GM19455 (cell line): Measurements from ENCODE around the gene UBE2O.

Experiments used
- ATAC-seq: cut with Tn5 transposase; IDR thresholded peaks from one replicate; pipeline ENCODE4 v1.9.1; 2021; ENCODE audit not compliant: unreplicated experiment

The UBE2O gene

GRCh38 chr17:76487451-76488192 lies 34.7 kb upstream of the UBE2O start:
- ATAC-seq, result no peak

- ATAC-seq, result no peak
These were observed 32.6 kb upstream of the UBE2O start for GRCh38 chr17:76485569-76485968.

GRCh38 chr17:76484228-76484725 lies 31.3 kb upstream of the UBE2O start:
- ATAC-seq, result no peak

DNA sequence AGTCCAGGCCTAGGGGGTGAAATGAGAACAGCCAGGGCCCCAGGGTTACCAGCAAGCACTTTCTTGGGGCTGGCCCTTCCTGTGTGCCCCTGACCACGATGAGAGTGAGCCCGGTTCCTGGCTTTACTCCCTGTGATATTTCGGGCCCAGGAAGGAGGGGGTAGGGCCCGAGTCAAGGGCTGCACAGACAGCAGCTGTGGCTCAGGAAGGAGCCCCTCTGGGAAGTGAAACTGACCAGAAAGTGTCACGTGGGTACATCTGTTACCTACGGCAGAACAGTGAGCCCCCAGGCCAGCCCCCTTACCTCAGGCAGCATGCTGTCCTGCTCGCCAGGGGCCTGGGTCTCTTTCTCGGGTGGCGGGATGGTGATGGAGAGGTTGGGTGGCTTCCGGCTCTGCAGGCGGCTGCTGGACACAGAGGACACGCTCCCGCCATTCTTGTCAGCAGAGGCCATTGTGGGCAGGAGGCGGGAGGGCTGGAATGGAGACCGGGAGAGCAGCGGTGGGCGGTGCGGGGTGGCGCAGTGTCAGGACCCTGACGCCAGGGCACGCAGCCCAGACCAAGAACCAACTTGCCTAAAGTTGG lies 28.2 kb upstream of the UBE2O start:
- peak; percentile 71 for ATAC-seq

- peak; percentile 11 for ATAC-seq
These were observed 27.7 kb upstream of the UBE2O start for GRCh38 chr17:76480632-76481031.

- no peak for ATAC-seq
These were observed 26.6 kb upstream of the UBE2O start for GRCh38 chr17:76479515-76480060.

DNA sequence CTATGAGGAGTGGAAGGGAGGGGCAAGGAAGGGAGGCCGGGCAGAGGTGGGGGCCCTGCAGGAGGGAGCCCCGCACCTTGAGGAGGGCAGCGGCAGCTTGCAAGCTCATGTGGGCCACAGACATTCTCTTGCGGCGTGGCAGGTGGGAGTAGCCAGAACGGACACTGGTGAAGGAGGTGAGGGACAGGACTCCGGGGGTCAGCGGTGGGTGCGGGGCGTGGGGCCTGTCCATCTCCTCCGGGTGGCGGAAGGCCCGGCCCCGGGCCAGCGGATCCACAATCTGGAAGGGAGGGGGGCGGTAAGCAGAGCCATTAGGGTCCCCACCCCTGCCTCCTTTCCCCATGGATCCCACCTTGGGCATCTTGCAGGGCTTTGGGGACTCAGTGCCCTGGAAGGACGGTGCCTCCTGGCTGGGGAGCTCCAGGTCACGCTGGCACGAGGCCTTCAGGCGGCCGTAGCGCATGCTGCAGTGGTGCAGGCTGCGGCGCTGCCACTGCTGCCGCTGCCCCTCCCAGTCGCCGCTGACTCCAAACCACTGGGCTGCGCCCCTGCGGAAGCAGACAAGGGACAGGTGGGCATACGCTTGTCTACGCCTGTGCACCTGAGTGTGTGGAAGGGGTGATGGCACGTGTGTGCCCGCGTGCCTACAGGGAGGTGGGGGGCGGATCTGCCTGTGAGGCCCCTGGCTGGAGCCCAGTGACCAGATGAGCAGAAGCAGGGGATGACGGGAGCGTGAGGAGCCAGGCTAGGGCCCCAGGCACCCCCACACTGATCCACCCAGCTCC lies 26.0 kb upstream of the UBE2O start:
- ATAC-seq, result no peak

- ATAC-seq, result no peak
These were observed 25.1 kb upstream of the UBE2O start for GRCh38 chr17:76478097-76478496.

- ATAC-seq, result no peak
These were observed 24.6 kb upstream of the UBE2O start for GRCh38 chr17:76477576-76477975.

DNA sequence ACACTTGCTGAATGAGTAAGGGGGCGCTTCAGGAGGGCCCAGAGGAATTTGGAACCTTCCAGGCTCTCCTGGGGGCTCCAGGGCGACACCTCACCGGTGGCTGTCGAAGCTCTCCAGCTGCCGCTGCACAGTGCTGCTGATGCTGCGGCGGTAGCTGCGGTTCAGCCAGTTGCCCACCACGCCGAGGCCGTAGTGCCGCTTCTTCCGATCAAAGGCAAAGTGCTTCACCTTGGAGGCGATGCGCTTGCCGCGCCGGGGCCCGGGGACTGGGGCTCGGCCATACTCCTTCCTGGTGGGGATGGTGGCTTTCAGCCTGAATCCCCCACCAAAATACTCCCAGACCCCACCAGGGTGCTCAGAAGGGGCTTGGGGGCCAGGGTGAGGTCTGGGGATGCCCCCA lies 23.8 kb upstream of the UBE2O start:
- ATAC-seq, result no peak

- no peak for ATAC-seq
These were observed 22.4 kb upstream of the UBE2O start for GRCh38 chr17:76475302-76475701.

DNA sequence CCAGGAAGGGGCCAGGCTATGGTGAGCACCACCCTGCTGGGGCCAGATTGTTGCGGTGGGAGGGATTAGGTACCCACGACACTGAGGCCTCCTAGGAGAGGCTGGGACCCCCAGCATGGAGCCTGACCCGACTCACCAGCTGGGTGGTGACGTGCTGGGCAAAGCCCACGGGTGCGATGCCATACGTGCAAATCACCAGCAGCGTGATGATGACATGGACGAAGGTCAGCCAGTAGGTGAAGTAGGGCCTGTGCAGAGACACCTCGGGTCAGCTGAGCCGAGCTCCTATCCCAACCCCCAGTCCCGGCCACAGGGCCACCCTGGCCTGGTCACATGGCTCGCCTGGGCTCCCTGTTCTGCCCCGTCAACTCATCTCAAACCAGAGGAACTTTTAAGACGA lies 21.9 kb upstream of the UBE2O start:
- no peak for ATAC-seq

- ATAC-seq, result no peak
These were observed 21.3 kb upstream of the UBE2O start for GRCh38 chr17:76474238-76474637.

DNA sequence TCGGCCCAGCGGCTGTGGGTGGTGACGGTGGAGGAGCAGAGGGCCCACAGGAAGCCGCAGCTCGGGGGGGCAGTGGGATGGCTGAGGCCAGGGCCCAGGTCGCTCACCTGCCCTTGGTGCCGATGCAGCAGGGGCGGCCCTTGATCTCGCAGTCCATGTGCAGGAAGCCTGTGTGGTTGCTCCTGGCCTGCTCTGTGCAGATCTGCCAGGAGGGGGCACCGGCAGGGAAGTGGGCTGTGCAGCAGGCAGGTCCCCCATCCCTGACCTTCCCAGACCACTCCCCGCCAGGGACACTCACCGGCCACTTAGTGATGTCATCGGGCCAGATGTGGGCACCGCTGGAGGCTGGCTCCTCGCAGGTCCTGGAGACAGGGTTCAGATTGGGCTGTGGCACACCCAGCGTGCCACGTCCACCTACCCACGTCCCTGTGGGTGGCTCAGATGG lies 20.6 kb upstream of the UBE2O start:
- ATAC-seq, result no peak

DNA sequence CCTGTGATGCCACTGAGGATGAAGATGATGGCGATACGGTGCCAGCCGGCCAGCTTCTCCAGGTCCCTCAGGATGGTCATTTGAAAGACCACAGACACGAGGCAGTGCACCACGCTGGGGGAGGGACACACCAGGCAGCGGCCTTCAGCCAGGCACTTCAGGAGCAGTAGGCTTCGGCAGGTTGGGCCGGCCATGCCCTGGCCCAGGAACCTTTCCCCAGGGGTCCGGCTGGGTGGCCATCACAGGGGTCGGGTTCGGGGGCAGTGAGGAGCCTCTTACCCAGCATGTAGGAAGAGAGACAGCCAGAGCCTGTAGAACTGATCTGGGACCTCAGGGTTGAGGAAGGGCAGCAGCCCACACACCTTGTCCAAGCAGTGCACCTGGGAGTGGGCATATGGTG lies 19.8 kb upstream of the UBE2O start:
- no peak for ATAC-seq

- ATAC-seq, result no peak
These were observed 19.3 kb upstream of the UBE2O start for GRCh38 chr17:76472258-76472645.

DNA sequence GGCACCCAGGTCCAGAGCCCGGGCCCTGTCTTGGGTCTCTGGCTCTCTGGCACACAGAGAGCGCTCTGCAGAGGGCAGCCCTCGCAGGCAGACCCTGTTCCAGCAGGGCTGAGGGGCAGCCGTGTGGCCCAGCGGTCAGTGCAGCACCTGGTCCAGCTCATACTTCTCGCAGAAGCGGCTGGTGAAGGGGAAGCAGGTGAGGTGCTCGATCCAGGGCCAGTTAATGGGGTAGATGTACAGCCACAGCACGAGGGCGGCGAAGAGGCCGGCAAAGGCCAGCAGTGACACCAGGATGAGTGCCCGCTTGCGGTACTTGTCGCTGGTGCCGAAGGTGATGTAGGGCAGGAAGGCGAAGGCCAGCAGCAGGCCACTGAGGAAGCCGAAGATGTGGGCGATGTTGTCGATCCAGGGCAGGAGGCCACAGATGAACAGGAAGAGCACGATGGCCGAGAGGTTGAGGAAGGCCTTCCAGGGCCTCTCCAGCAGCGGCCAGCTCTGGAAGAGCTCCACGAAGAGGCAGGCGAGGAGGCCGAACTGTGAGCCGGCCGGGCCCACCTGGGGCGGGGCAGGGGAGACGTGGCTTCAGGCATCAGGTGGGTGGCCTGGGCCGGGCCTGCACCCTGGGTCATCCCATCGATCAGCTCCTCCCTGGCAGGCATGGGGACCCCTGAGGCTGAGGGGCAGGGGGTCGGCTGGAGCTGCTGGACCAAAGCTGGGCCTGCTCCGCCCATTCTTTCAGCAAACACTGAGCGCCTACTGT lies 18.7 kb upstream of the UBE2O start:
- no peak for ATAC-seq

DNA sequence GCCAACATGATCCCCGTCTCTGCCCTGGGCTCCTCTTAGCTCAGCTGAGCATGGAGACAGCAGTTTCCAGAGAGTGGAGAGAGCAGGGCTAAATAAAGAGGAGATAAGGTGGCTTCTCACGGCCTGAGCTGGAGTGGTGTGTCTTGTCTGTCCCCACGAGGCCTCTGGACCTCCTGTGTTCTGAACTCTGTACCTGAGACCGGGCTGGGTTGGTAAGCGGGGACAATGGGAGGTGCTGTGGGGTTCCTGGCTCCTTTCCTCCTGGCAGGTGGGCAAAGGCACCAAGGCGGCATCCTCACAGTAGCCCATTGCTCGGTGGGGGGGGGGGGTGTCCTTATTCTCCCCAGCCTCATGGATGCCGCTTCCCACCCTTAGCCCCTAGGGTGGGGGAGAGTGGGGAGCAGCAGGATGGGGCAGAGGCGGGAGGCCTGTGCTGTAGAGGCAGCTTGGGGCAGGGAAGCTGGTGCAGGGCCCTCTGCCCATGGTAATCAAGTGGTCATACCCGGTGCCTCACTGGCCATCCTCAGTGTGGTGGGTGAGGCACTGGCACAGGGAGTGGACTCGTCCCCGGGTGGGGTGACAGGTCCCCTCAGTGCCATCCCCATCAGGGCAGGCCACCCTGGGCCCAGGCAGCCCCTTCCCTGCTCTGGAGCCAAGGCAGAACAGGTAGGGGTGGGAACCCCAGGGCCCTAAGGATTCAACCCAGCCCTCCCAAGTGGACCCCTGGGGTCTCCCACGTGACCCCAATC lies 17.2 kb upstream of the UBE2O start:
- no peak for ATAC-seq

DNA sequence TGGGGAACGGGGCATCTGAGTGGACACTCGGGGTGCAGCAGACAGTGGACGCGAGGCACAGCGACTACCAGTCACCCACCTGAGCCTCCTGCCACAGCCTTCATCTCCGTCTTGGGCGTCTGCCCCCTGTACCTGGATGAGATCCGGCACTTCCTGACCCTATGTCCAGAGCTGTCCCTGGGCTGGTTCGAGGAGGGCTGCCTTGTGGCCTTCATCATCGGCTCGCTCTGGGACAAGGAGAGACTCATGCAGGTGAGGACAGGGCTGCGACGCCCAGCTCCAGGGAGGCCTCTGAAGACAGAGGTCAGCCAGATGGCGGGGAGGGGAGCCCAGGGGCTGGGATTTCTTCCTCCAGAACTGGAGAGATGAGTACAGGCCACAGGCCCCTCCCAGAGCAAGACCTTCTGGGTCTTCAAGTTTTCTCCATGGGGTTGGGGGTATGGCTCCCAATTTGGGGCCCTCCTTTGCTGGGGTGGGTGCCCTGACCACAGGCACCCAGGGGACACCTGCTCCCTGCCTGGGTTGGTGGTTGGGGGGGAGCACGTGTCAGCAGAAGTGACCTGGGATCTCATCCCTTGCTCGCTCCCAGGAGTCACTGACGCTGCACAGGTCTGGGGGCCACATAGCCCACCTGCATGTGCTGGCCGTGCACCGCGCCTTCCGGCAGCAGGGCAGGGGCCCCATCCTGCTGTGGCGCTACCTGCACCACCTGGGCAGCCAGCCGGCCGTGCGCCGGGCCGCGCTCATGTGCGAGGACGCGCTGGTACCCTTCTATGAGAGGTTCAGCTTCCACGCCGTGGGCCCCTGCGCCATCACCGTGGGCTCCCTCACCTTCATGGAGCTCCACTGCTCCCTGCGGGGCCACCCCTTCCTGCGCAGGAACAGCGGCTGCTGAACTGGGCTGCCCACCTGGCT lies 16.4 kb upstream of the UBE2O start:
- ATAC-seq, result no peak
